H1 (cell line): ENCODE results near the gene ARHGAP18. TPM values are rescaled to one million over a fixed set of nuclear protein-coding genes. Genes with fewer than 3 reads are reported as not detected.

Experiments
- CTCF ChIA-PET: fragments of 300-600 bp; sonication (Branson Sonifier 250); formaldehyde crosslinking; loops from one replicate; lab custom pipeline; 2021; ENCODE audit not compliant: partially characterized antibody; lab: Charles Lee
- POLR2A ChIA-PET: fragments of 300-600 bp; sonication (Branson Sonifier 250); formaldehyde crosslinking; loops from one replicate; lab custom pipeline; 2021; ENCODE audit warnings: inconsistent platforms; ENCODE audit not compliant: partially characterized antibody; lab: Charles Lee
- DNase-seq, 2 experiments: peaks; one replicate each; pipeline versions ENCODE4 v3.0.0 to v3.0.0-alpha.2; 2010 to 2022; ENCODE audit warnings: low spot score in 2 of 2, low read depth in 1 of 2, mixed read lengths in 1 of 2
- FAIRE-seq: peaks from 2 replicates; lab custom pipeline; 2011; peaks lifted over from hg19 to GRCh38; lab: Jason Lieb, UNC
- H2AFZ ChIP-seq: 2 replicates; pipeline ENCODE4 v1.8.1; 2012; ENCODE audit warnings: low read length, inconsistent platforms
- H2AK5ac ChIP-seq: 2 replicates; pipeline ENCODE4 v1.6.1; 2013; ENCODE audit warnings: low read depth, low read length
- H2BK120ac ChIP-seq: replicated peaks from 2 replicates; pipeline ENCODE3; 2013; ENCODE audit warnings: low read depth, low read length, inconsistent platforms
- H2BK12ac ChIP-seq: 2 replicates; pipeline ENCODE4 v1.6.1; 2013; ENCODE audit warnings: low read depth, low read length
- H2BK15ac ChIP-seq: 2 replicates; pipeline ENCODE4 v1.6.1; 2013; ENCODE audit warnings: low read length
- H2BK20ac ChIP-seq: 2 replicates; pipeline ENCODE4 v1.6.1; 2013; ENCODE audit warnings: low read length
- H2BK5ac ChIP-seq: 2 replicates; pipeline ENCODE4 v1.6.1; 2013; ENCODE audit warnings: low read depth, low read length
- H3K14ac ChIP-seq: 2 replicates; pipeline ENCODE4 v1.6.1; 2013; ENCODE audit warnings: inconsistent platforms; ENCODE audit not compliant: insufficient read length
- H3K18ac ChIP-seq: 2 replicates; pipeline ENCODE4 v1.6.1; 2013; ENCODE audit warnings: low read length; ENCODE audit errors: extremely low read depth
- H3K23ac ChIP-seq: 2 replicates; pipeline ENCODE4 v1.6.1; 2013; ENCODE audit warnings: inconsistent platforms; ENCODE audit not compliant: insufficient read length
- H3K23me2 ChIP-seq: 2 replicates; pipeline ENCODE4 v1.6.1; 2013; ENCODE audit warnings: low read depth, low read length
- H3K27ac ChIP-seq: 2 replicates; pipeline ENCODE4 v1.6.1; 2011; ENCODE audit warnings: low read depth, low read length, inconsistent platforms
- H3K27me3 ChIP-seq, 4 experiments: replicated peaks in 1 of 4; 1 replicate in 1 of 4; 2 replicates in 3 of 4; pipeline versions ENCODE4 v1.6.1 to v1.8.1; 2011 to 2013; ENCODE audit warnings: low read length in 3 of 4, mild to moderate bottlenecking in 3 of 4, inconsistent platforms in 2 of 4, mixed read lengths in 2 of 4, moderate library complexity in 1 of 4; ENCODE audit not compliant: control insufficient read depth in 3 of 4, insufficient read depth in 3 of 4; ENCODE audit errors: extremely low read depth in 1 of 4
- H3K36me3 ChIP-seq, 4 experiments: 2 replicates each; pipeline versions ENCODE4 v1.6.1 to v1.8.1; 2011 to 2013; ENCODE audit warnings: mild to moderate bottlenecking in 4 of 4, low read length in 3 of 4, moderate library complexity in 2 of 4, control low read depth in 1 of 4, inconsistent platforms in 1 of 4; ENCODE audit not compliant: insufficient read depth in 4 of 4, control insufficient read depth in 2 of 4
- H3K4ac ChIP-seq: replicated peaks from 2 replicates; pipeline ENCODE3; 2013; ENCODE audit warnings: low read length, low read depth, mixed read lengths, inconsistent platforms; ENCODE audit not compliant: insufficient read length
- H3K4me1 ChIP-seq, 4 experiments: replicated peaks in 1 of 4; 1 replicate in 1 of 4; 2 replicates in 3 of 4; pipeline versions ENCODE4 v1.6.1 to v1.8.1; 2011 to 2013; ENCODE audit warnings: low read length in 3 of 4, inconsistent platforms in 2 of 4, mixed read lengths in 1 of 4; ENCODE audit not compliant: insufficient read depth in 4 of 4, control insufficient read depth in 3 of 4
- H3K4me2 ChIP-seq, 2 experiments: 2 replicates each; pipeline versions ENCODE4 v1.6.1 to v1.8.1; 2011 to 2013; ENCODE audit warnings: low read depth in 2 of 2, low read length in 2 of 2, control low read depth in 1 of 2, inconsistent platforms in 1 of 2, mild to moderate bottlenecking in 1 of 2; ENCODE audit not compliant: insufficient read depth in 1 of 2
- H3K4me3 ChIP-seq, 4 experiments: fragments of 200-600, 300-600 bp in 1 of 4; sonication (generic), shearing (Covaris generic), sonication (Bioruptor Twin) in 1 of 4; 2 replicates each; pipeline versions ENCODE4 v1.5.1 to v1.8.1; 2011 to 2016; ENCODE audit warnings: low read length in 4 of 4, low read depth in 3 of 4, control low read depth in 2 of 4, inconsistent platforms in 2 of 4, mild to moderate bottlenecking in 2 of 4, mixed read lengths in 1 of 4, moderate library complexity in 1 of 4; ENCODE audit not compliant: insufficient read depth in 2 of 4; ENCODE audit errors: extremely low read depth in 1 of 4
- H3K56ac ChIP-seq: replicated peaks from 2 replicates; pipeline ENCODE3; 2013; ENCODE audit warnings: low read depth, mild to moderate bottlenecking, mixed read lengths, low read length, inconsistent platforms; ENCODE audit not compliant: insufficient read length
- H3K79me1 ChIP-seq: 2 replicates; pipeline ENCODE4 v1.6.1; 2013; ENCODE audit warnings: low read depth, low read length, control low read depth
- H3K79me2 ChIP-seq, 2 experiments: 2 replicates each; pipeline versions ENCODE4 v1.6.1 to v1.8.1; 2012 to 2013; ENCODE audit warnings: low read length in 2 of 2, mild to moderate bottlenecking in 2 of 2, inconsistent platforms in 1 of 2; ENCODE audit not compliant: insufficient read depth in 2 of 2, control insufficient read depth in 1 of 2
- H3K9ac ChIP-seq, 4 experiments: replicated peaks in 1 of 4; 1 replicate in 1 of 4; 2 replicates in 3 of 4; pipeline versions ENCODE4 v1.6.1 to v1.8.1; 2011 to 2013; ENCODE audit warnings: low read depth in 3 of 4, low read length in 3 of 4, control low read depth in 2 of 4, mild to moderate bottlenecking in 2 of 4, moderate library complexity in 2 of 4, inconsistent platforms in 1 of 4; ENCODE audit errors: extremely low read depth in 1 of 4
- H3K9me3 ChIP-seq, 2 experiments: 2 replicates each; pipeline versions ENCODE4 v1.6.1 to v1.8.1; 2012 to 2013; ENCODE audit warnings: mild to moderate bottlenecking in 2 of 2, moderate library complexity in 2 of 2, control low read depth in 1 of 2, inconsistent platforms in 1 of 2, low read depth in 1 of 2, low read length in 1 of 2, mixed read lengths in 1 of 2; ENCODE audit not compliant: insufficient read depth in 2 of 2
- H4K20me1 ChIP-seq, 2 experiments: replicated peaks in 1 of 2; 2 replicates each; pipeline versions ENCODE3 to v1.8.1; 2011 to 2013; ENCODE audit warnings: inconsistent platforms in 2 of 2, low read length in 2 of 2, mild to moderate bottlenecking in 1 of 2; ENCODE audit not compliant: insufficient read depth in 2 of 2, control insufficient read depth in 1 of 2
- H4K5ac ChIP-seq: 2 replicates; pipeline ENCODE4 v1.6.1; 2013; ENCODE audit warnings: low read length, low read depth, mixed read lengths, inconsistent platforms; ENCODE audit not compliant: insufficient read length
- H4K8ac ChIP-seq: 2 replicates; pipeline ENCODE4 v1.8.0; 2013; ENCODE audit warnings: mild to moderate bottlenecking, moderate library complexity, low read length, inconsistent platforms; ENCODE audit not compliant: insufficient read depth; ENCODE audit errors: extremely low read depth
- H4K91ac ChIP-seq: replicated peaks from 2 replicates; pipeline ENCODE3; 2013; ENCODE audit warnings: low read length, mixed read lengths, inconsistent platforms; ENCODE audit not compliant: insufficient read length
- TBP ChIP-seq: IDR thresholded peaks from 2 replicates; pipeline ENCODE4 v1.6.1; 2011; ENCODE audit warnings: low read depth, low read length, improper control_type of control experiment
- WGBS, 2 experiments: shearing (Covaris generic) in 1 of 2; methylation state at CpG; one replicate each; pipeline versions ENCODE4 v1.1.6 to v1.1.7; 2013 to 2015; ENCODE audit warnings: low lambda C conversion rate in 2 of 2, mixed read lengths in 2 of 2, inconsistent platforms in 1 of 2, low coverage in 1 of 2, missing lambda C conversion rate in 1 of 2; ENCODE audit not compliant: insufficient replicate concordance in 2 of 2, insufficient coverage in 1 of 2, insufficient read length in 1 of 2; ENCODE audit errors: extremely low coverage in 1 of 2, missing lambda C conversion rate in 1 of 2; 5-methylcytosine and 5-hydroxymethylcytosine counted together
- polyA plus RNA-seq, 7 experiments: library from polyadenylated mRNA; depleted of rRNA in 3 of 7; stranded (reverse) in 5 of 7; unstranded in 2 of 7; fragments of >200 nt in 5 of 7; fragments of 200-250 nt in 2 of 7; gene quantifications; 1 replicate in 5 of 7; 2 replicates in 1 of 7; 4 replicates in 1 of 7; pipeline versions ENCODE4 v1.2.1 to v1.2.3, GENCODE V29; 2011 to 2013; ENCODE audit warnings: missing spikeins in 2 of 7, mixed read lengths in 2 of 7
- total RNA-seq: library from RNA; stranded (reverse); fragmentation: NEBNext Ultra II Directional; extraction: Animal tissue kit (Norgen Biotek cat#: 25700); gene quantifications from 2 replicates; pipeline ENCODE4 v1.2.1, GENCODE V29; 2021

Gene ARHGAP18
- total and polyA plus RNA-seq, 2 of the 8 experiments (the other 6 are each of a cell fraction or from before 2014, with no cell fraction given), result 0.83 to 4.5 TPM

- no peak overlapping the region for H3K4me2 ChIP-seq
- ChIA-PET POLR2A (no interaction called here), CTCF (interaction anchor here (0.6 to 2.4 kb wide), 7 partner anchors 11 to 160 kb away, joined by 3 to 9 read pairs (median 3); no protein-coding TSS in a partner anchor)
- no peak overlapping the region for H3K14ac ChIP-seq
- H3K4ac ChIP-seq, result no peak overlapping the region
- H3K23me2 ChIP-seq, result no peaks in the 10 kb centered on the region
- H3K23ac ChIP-seq, result no peak overlapping the region
- no peak overlapping the region for H3K27ac ChIP-seq
- no peak overlapping the region for H4K5ac ChIP-seq
- no peak overlapping the region for H2BK20ac ChIP-seq
- H2AFZ ChIP-seq, result no peak overlapping the region
- DNase-seq (no peak), FAIRE-seq (no peak)
- H2BK120ac ChIP-seq, result no peak overlapping the region
- no peak overlapping the region for H3K18ac ChIP-seq
- no peaks in the 10 kb centered on the region for H3K79me2 ChIP-seq
- no peak overlapping the region for H2BK5ac ChIP-seq
- H4K20me1 ChIP-seq, result no peaks in the 10 kb centered on the region
- H3K79me1 ChIP-seq, result no peaks in the 10 kb centered on the region
- H3K27me3 ChIP-seq, result no peaks in the 10 kb centered on the region
- H2BK15ac ChIP-seq, result no peak overlapping the region
- H4K91ac ChIP-seq, result no peak overlapping the region
- H2AK5ac ChIP-seq, result no peak overlapping the region
- no peaks in the 10 kb centered on the region for H3K36me3 ChIP-seq
- H3K4me3 ChIP-seq, result no peak overlapping the region
- H3K9ac ChIP-seq, result no peak overlapping the region
- H3K4me1 ChIP-seq, result no peaks in the 10 kb centered on the region; a peak in 2 of 7 replicates
- TF ChIP-seq TBP, result no peak
- no peak overlapping the region for H2BK12ac ChIP-seq
- H3K9me3 ChIP-seq, result no peaks in the 10 kb centered on the region
- H4K8ac ChIP-seq, result no peak overlapping the region
- H3K56ac ChIP-seq, result no peak overlapping the region
- WGBS, 2 experiments, result 72 to 100% methylated on average over 1 of the region's 1 CpG
Measured at GRCh38 chr6:129615020-129615419, 95.0 kb downstream of the ARHGAP18 start.
